Activated naive CD4-positive, alpha-beta T cell (primary cell): Measurements from ENCODE around the gene IQGAP2.

Experiments
- DNase-seq, 4 experiments: peaks; one replicate each; lab custom pipeline; 2025; lab: John Stamatoyannopoulos, UW

Gene IQGAP2

GRCh38 chr5:76745670-76746069, 342.6 kb downstream of the IQGAP2 start:
- DNase-seq, result no peak

GRCh38 chr5:76746677-76747076, 343.6 kb downstream of the IQGAP2 start:
- no peak for DNase-seq

- DNase-seq, result no peak
Measured at GRCh38 chr5:76747706-76748105, 344.6 kb downstream of the IQGAP2 start.

- DNase-seq, result no peak
Measured at GRCh38 chr5:76751291-76751690, 348.2 kb downstream of the IQGAP2 start.

GRCh38 chr5:76754668-76755078, 351.6 kb downstream of the IQGAP2 start:
- no peak for DNase-seq

- DNase-seq, result no peak
Measured at GRCh38 chr5:76755779-76756637, 352.9 kb downstream of the IQGAP2 start.

GRCh38 chr5:76757049-76757448, 354.0 kb downstream of the IQGAP2 start:
- no peak for DNase-seq
